ENCODE measurements around the gene MAP2K4.

Gene MAP2K4

DNA sequence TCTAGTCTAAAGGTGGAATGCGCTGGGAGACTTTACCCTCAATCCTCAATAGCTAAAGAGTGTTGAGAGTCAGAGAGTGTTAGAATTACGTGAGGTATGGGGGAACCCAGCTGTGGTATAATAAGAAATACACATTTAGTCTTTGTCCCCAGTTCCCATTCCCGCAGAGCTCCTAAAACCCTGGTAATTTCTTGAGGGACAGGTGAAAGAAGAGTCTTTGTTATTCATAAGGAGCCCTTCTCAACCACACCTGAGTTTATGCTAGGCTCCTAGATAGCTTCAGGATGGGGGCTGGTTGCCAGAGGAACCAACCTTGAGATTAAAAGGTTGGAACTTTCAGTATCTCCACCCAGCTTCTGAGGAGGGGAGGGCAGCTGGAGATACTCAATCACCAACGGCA is 29.2 kb upstream of the MAP2K4 start:
- no peak overlapping the region for H3K27ac ChIP-seq
- H3K4me1 ChIP-seq: peaks cover 0 to 14% (median 8%) of the 10 kb centered on the region in 10 experiments; a peak in 13 of 20 replicates
- H3K36me3 ChIP-seq: peaks cover 32 to 61% (median 49%) of the 10 kb centered on the region in 11 experiments
- peaks cover 0 to 5% (median 0%) of the 10 kb centered on the region in 11 experiments; a peak in 4 of 22 replicates for H4K20me1 ChIP-seq
- TF ChIP-seq Cebpa-rat (IDR thresholded peaks at IDR 0.05): no peak
- no peak overlapping the region for H3K4me3 ChIP-seq
- H3K27me3 ChIP-seq: no peaks in the 10 kb centered on the region
- H3K9me3 ChIP-seq (replicated peaks in 1 of 11): no peaks in the 10 kb centered on the region
- no peak overlapping the region for H3K4me2 ChIP-seq
- no peak overlapping the region for H3K9ac ChIP-seq

DNA sequence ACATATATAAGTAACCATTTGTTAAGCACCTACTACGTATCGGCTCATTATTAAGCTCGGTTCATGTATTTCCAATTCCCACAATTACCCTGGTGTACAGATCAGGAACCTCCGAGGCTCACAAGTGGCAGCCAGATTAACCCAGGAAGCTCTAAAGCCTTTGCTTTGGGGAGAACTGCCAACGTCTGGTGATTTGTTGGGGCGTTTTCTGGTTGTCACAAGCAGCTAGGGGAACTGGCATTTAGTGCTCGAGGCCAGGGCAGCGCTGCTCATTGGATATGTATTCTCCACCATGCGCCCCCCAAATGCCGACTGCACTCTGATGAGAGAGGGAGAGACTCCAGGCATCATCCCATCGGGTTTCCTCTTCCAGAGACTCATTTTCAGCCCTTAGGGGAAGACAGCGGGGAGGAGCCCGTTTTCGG is 23.9 kb upstream of the MAP2K4 start:
- Histone ChIP-seq H3K4me2 (peak overlapping the region; percentile 72 to 81 (median 77)), H3K4me1 (peaks cover 5 to 18% (median 9%) of the 10 kb centered on the region in 10 experiments; a peak in 14 of 20 replicates), H3K9ac (peak overlapping the region; percentile 84 to 95 (median 91)), H3K4me3 (peak overlapping the region; percentile 68 to 99 (median 83)), H3K36me3 (peaks cover 10 to 14% (median 12%) of the 10 kb centered on the region in 11 experiments; a peak in 21 of 22 replicates), H3K27ac (peak overlapping the region; percentile 72 to 97 (median 90)), H3K9me3 (replicated peaks in 1 of 11) (no peaks in the 10 kb centered on the region), H4K20me1 (0 out of 22 replicates have a peak, but pooled peaks cover 0 to 4% (median 0%) of the 10 kb centered on the region in 11 experiments), H3K27me3 (no peaks in the 10 kb centered on the region)
- TF ChIP-seq Cebpa-rat (IDR thresholded peaks at IDR 0.05): no peak

DNA sequence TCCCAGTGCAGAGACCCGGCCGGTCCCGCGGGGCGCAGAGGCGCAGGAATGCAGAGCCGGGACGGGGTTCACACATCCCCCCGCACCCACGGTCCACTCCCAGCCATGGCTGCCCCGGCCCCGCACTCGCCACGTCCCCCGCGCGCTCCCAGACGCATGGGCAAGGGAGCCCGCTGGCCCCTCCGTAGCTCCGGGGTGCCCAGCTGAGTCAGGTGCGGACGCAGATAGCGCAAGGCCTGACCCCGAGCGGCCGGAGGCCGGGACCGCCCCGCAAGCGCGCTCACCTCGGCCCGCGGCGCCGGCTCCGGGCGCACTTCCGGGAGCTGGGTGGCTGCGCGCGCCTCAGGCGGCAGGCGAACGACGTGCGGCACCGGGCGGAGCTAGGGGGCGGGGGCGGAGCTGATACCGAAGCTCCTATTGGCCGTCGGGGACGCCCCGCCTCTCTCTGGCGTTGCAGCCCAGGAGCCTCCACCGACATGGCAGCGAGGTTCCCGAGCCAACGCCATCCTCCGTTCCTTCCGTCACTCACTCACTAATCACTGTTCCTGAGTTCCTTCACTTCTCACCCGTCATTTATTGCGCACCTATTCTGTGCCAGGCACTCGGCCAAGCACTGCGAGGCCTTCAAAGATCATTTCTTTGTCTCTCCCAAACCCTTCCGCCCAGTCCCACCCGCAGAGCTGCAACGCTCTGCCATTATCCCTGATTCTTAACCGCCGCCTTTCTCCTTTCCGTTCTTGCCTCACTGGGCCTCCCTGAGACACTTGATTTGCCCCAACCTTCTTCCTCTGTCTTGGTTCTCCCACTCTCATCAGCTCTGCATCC is 23.3 kb upstream of the MAP2K4 start, which contains the start of gene ZNF18:
TSS of gene ZNF18 (minus strand) at position 329 of the 825 bp plus-strand sequence. CDS start 4,646 bp downstream, outside the sequence.
- H3K9me3 ChIP-seq (replicated peaks in 1 of 11): no peaks in the 10 kb centered on the region
- TF ChIP-seq Cebpa-rat (IDR thresholded peaks at IDR 0.05): no peak
- 0 out of 22 replicates have a peak, but pooled peaks cover 0 to 3% (median 0%) of the 10 kb centered on the region in 11 experiments for H4K20me1 ChIP-seq
- H3K4me2 ChIP-seq: peak within 1 kb of the TSS; percentile 76 to 90 (median 82)
- peak within 1 kb of the TSS; percentile 84 to 95 (median 91) for H3K9ac ChIP-seq
- H3K27me3 ChIP-seq: no peaks in the 10 kb centered on the region
- peaks cover 4 to 8% (median 6%) of the 10 kb centered on the region in 11 experiments; a peak in 20 of 22 replicates for H3K36me3 ChIP-seq
- H3K4me3 ChIP-seq: peak within 1 kb of the TSS; percentile 68 to 99 (median 83)
- peak within 1 kb of the TSS; percentile 72 to 97 (median 90) for H3K27ac ChIP-seq
- peaks cover 5 to 16% (median 9%) of the 10 kb centered on the region in 10 experiments; a peak in 14 of 20 replicates for H3K4me1 ChIP-seq

DNA sequence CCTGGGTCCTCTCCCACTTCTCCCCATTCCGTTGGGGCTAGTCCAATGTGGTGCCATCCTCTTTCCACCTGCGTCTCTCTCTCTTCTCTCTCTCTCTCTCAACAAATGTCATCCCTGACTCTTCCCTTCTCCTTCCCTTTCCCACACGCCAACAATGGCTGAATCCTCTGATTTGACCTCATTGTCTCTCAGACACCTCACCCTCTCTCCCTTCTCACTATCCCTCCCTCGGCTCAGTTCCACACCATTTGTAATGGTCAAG is 22.8 kb upstream of the MAP2K4 start:
- Histone ChIP-seq H3K27ac (peak overlapping the region; percentile 58 to 97 (median 90)), H3K9ac (peak overlapping the region; percentile 84 to 95 (median 91)), H3K36me3 (peaks cover 0 to 2% (median under 1%) of the 10 kb centered on the region in 11 experiments; a peak in 6 of 22 replicates), H3K4me2 (peak overlapping the region; percentile 55 to 90 (median 82)), H3K9me3 (replicated peaks in 1 of 11) (no peaks in the 10 kb centered on the region), H3K4me1 (peaks cover 5 to 16% (median 9%) of the 10 kb centered on the region in 10 experiments; a peak in 14 of 20 replicates), H3K4me3 (peak overlapping the region; percentile 68 to 99 (median 83)), H3K27me3 (no peaks in the 10 kb centered on the region), H4K20me1 (no peaks in the 10 kb centered on the region)
- TF ChIP-seq Cebpa-rat (IDR thresholded peaks at IDR 0.05): no peak

DNA sequence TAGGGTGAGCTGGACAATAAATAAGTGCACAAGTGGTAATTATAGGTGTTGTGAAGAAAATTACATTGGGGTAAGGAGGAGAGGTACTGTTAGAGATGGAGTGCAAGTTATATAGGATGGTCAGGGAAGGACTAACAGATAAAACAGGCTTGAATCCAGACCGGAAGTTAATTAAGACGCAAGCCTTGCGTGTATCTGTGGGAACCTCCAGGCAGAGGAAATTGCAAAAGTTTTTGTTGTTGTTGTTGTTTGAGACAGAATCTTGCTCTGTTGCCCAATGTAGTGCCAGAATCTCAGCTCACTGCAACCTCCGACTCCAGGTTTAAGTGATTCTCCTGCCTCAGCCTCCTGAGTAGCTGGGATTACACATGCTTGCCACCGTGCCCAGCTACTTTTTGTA is 21.0 kb upstream of the MAP2K4 start:
- no peaks in the 10 kb centered on the region for H3K9me3 ChIP-seq (replicated peaks in 1 of 11)
- no peak for TF ChIP-seq Cebpa-rat (IDR thresholded peaks at IDR 0.05)

DNA sequence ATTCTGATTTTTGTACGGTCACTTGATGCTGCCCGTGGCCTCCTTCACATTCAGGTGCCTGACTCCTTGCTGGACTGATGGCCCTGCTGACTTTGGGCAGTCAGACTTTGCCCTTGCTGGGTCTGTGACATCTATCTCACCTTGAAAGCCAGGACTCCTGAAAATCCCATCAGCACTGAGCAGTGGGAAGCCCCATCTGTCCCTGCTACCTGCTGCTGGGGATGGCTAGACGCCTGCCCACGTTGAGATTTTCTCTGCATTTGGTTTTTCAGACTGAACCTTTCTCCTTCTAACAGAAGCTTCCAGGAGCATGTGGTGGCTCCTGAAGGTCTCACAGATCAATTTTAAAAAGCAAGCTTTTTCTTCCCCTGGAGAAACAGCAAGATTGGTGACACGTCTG is 13.2 kb upstream of the MAP2K4 start:
- no peak overlapping the region for H3K27ac ChIP-seq
- H4K20me1 ChIP-seq: no peaks in the 10 kb centered on the region
- no peaks in the 10 kb centered on the region for H3K27me3 ChIP-seq
- H3K9me3 ChIP-seq (replicated peaks in 1 of 11): no peaks in the 10 kb centered on the region
- no peak overlapping the region for H3K9ac ChIP-seq
- H3K4me1 ChIP-seq: no peaks in the 10 kb centered on the region
- no peak for TF ChIP-seq Cebpa-rat (IDR thresholded peaks at IDR 0.05)
- no peak overlapping the region for H3K4me3 ChIP-seq
- no peak overlapping the region for H3K4me2 ChIP-seq
- H3K36me3 ChIP-seq: no peaks in the 10 kb centered on the region

More for the DNA sequence above, 21.0 kb upstream of the MAP2K4 start:
- no peak overlapping the region for H3K4me3 ChIP-seq
- no peak overlapping the region for H3K9ac ChIP-seq
- H3K4me2 ChIP-seq: no peak overlapping the region
- peaks cover 5 to 16% (median 9%) of the 10 kb centered on the region in 10 experiments; a peak in 14 of 20 replicates for H3K4me1 ChIP-seq
- no peak overlapping the region for H3K27ac ChIP-seq
- H3K27me3 ChIP-seq: no peaks in the 10 kb centered on the region
- no peaks in the 10 kb centered on the region for H3K36me3 ChIP-seq
- H4K20me1 ChIP-seq: no peaks in the 10 kb centered on the region

DNA sequence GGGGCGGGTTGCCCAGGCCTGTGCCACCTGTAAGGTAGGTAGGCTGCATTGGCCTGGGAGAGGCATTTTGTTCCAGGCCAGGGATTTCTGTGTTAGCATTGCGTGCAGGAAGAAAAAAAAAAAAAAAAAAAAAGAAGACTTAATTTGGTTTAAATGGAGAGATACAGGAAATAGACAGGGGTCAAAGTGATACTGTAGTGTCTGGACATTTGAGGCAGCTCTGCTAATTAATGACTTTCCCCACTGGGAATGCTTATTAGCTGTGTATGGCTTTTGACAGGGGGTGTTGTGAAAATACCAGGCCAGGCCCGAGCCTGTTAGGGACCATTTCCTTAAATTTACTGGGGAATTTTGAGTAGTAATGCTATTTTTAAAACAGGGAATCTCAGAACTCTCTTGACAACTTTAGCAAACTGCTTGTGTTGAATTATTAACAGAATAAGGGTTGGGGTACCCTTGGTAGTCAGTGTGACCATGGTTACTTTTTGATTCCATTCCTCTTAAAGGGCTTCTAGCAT is 1.0 kb downstream of the MAP2K4 start:
- no peak for TF ChIP-seq Cebpa-rat (IDR thresholded peaks at IDR 0.05)
- peaks cover 6 to 24% (median 12%) of the 10 kb centered on the region in 11 experiments; a peak in 19 of 22 replicates for H3K36me3 ChIP-seq
- H4K20me1 ChIP-seq: peaks cover 26 to 59% (median 50%) of the 10 kb centered on the region in 11 experiments; a peak in 20 of 22 replicates
- H3K4me3 ChIP-seq: peak overlapping the region; percentile 88 to 96 (median 95)
- H3K4me2 ChIP-seq: peak overlapping the region; percentile 76 to 99 (median 94)
- peaks cover 17 to 39% (median 22%) of the 10 kb centered on the region in 10 experiments for H3K4me1 ChIP-seq
- peak overlapping the region; percentile 97 to 100 (median 98) for H3K9ac ChIP-seq
- H3K27ac ChIP-seq: peak overlapping the region; percentile 92 to 98 (median 96)
- peaks cover 0 to 12% (median 10%) of the 10 kb centered on the region in 11 experiments; a peak in 11 of 22 replicates for H3K27me3 ChIP-seq
- H3K9me3 ChIP-seq (replicated peaks in 1 of 11): peaks cover 0 to 10% (median 6%) of the 10 kb centered on the region in 11 experiments; a peak in 12 of 22 replicates

DNA sequence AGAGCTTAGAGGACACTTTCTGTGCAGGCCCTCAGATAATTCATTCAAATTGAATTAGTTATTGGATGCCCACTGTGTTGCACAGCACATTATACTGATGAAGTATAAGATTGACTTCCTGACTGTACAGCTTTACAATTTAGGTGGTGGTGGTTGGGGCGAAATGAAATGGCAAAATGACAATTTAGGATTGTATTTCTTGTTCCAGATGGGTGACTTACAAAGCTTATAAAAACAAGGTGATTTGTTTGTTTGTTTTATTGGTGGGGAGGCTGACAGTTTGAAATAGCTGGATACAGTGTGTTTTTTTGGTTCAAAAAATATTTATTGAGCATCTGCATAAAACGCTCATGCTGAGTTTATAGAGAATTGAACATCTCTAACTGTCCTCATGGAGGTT is 1.6 kb downstream of the MAP2K4 start:
- no peak for TF ChIP-seq Cebpa-rat (IDR thresholded peaks at IDR 0.05)
- Histone ChIP-seq H3K27ac (no peak overlapping the region), H3K9me3 (replicated peaks in 1 of 11) (peaks cover 0 to 15% (median 11%) of the 10 kb centered on the region in 11 experiments; a peak in 13 of 22 replicates), H3K9ac (peak overlapping the region in 9 of 11 experiments; percentile 15 to 100 (median 98); a peak in 10 of 22 replicates), H3K36me3 (peaks cover 7 to 30% (median 18%) of the 10 kb centered on the region in 11 experiments; a peak in 20 of 22 replicates), H3K27me3 (peaks cover 0 to 12% (median 10%) of the 10 kb centered on the region in 11 experiments; a peak in 11 of 22 replicates), H3K4me2 (peak overlapping the region; percentile 76 to 99 (median 94)), H3K4me3 (peak overlapping the region; percentile 88 to 96 (median 95); a peak in 16 of 20 replicates), H4K20me1 (peaks cover 26 to 65% (median 56%) of the 10 kb centered on the region in 11 experiments; a peak in 20 of 22 replicates), H3K4me1 (peaks cover 17 to 39% (median 22%) of the 10 kb centered on the region in 10 experiments)
